ENCODE results near the gene KCNE1.

DNA sequence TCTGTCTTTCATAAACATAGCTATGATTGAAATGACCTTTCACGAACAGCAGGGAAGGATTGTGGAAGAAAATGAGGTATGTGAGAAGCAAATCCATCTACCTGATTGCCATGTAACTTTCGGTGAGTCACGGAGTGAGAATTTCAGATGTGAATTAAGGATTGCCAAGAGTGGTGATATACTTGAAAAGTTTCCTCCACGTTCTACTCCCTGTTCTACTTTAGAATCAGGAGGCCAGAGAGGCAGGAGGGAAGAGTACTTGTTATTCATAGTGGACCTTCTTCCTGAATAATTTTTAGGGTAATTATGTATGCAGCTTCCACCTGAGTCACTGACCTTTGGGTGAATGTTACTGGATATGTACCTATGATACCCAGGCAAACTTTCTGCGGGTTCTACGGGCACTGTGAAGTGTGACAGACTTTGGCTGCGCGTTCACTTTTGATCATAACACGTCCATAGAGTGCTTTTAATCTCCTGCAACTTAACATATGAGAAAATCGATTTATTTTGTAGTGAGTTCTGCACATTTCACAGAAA is 2.6 kb upstream of the KCNE1 start:
- no peak for TF ChIP-seq CTCF (IDR thresholded peaks at IDR 0.05)
- TF ChIP-seq, protein P1, sequence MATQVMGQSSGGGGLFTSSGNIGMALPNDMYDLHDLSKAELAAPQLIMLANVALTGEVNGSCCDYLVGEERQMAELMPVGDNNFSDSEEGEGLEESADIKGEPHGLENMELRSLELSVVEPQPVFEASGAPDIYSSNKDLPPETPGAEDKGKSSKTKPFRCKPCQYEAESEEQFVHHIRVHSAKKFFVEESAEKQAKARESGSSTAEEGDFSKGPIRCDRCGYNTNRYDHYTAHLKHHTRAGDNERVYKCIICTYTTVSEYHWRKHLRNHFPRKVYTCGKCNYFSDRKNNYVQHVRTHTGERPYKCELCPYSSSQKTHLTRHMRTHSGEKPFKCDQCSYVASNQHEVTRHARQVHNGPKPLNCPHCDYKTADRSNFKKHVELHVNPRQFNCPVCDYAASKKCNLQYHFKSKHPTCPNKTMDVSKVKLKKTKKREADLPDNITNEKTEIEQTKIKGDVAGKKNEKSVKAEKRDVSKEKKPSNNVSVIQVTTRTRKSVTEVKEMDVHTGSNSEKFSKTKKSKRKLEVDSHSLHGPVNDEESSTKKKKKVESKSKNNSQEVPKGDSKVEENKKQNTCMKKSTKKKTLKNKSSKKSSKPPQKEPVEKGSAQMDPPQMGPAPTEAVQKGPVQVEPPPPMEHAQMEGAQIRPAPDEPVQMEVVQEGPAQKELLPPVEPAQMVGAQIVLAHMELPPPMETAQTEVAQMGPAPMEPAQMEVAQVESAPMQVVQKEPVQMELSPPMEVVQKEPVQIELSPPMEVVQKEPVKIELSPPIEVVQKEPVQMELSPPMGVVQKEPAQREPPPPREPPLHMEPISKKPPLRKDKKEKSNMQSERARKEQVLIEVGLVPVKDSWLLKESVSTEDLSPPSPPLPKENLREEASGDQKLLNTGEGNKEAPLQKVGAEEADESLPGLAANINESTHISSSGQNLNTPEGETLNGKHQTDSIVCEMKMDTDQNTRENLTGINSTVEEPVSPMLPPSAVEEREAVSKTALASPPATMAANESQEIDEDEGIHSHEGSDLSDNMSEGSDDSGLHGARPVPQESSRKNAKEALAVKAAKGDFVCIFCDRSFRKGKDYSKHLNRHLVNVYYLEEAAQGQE (IDR thresholded peaks at IDR 0.05; ENCODE audit: insufficient read depth in 1 of 2, low read depth in 2 of 2, low read length in 1 of 2), result no peak
- no peak for TF ChIP-seq POLR2AphosphoS5 (IDR thresholded peaks at IDR 0.05; ENCODE audit: low read depth, low read length)

All from Panc1 (cell line).